GM19328 (cell line): ENCODE data around the gene STAG1.
"Not testable (repeated sequence)": the region's sequence is repeated elsewhere in the genome, so short reads cannot be mapped to it uniquely, and the experiment has no call there.

Source experiments
- ATAC-seq: cut with Tn5 transposase; IDR thresholded peaks from one replicate; pipeline ENCODE4 v1.9.1; 2021; ENCODE audit warnings: mild to moderate bottlenecking, moderate library complexity; ENCODE audit not compliant: unreplicated experiment

STAG1 gene

DNA sequence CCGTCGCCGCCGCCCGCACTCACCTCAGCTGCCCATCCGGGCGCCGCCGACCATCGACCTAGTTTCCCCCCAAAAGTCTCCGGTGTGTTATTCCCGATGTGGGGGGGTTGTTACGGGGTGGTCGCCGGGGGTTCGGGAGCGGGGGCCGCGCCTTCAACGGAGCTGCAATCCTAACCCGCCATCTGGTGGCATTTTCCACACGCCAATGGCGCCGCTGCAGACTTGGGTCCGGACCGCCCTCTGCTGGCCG is at the start of gene STAG1:
Gene STAG1 (minus strand): TSS at position 207 of the 250 bp plus-strand sequence. CDS start 121,480 bp downstream, outside the sequence.
- no peak for ATAC-seq

- ATAC-seq: not testable (repeated sequence)
These were observed 49.0 kb upstream of the STAG1 start for GRCh38 chr3:136801146-136801545.

- no peak for ATAC-seq
These were observed 40.6 kb upstream of the STAG1 start for GRCh38 chr3:136792556-136793330.

DNA sequence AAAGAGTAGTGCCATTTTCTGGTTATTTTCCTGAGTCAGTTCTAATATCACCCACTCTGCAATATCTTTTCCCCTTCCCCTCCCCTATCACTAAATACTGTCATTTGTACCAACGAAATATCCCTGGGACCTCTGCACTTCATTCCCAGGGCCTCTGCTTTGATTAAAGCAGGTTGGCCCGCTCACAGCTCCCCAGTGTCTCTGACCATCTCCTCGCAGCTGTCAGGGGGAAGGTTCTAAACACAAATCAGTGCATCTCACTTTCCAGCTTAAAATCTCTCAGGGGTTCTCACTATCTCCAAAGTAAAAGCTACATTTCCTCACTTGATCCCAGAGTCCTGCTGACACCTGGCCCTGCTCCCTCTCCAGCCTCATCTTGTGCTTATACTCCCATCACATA is 38.6 kb upstream of the STAG1 start:
- ATAC-seq: no peak

GRCh38 chr3:136789976-136790375 is 37.8 kb upstream of the STAG1 start:
- no peak for ATAC-seq

- no peak for ATAC-seq
These were observed 36.0 kb upstream of the STAG1 start for GRCh38 chr3:136788154-136788553.

DNA sequence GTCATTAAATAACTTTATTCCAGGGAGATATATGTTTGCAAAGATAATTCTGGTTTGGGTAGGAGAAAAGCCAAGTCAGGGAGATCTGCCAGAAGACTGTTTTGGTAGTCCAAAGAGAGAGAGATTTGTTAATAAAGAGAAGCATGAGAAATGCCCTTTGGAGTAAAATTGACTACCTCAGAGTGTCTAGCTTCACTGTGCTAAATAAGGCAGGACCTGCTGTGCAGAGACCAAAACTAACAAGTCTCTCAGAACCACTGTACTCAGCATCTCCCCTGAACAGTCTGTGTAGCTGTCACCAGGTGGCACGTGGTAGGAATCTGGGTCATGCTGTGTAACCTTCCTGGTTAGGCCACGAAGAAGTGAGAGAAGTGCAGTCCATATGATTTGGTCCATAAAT is 35.2 kb upstream of the STAG1 start:
- no peak for ATAC-seq

- ATAC-seq: no peak
These were observed 31.6 kb upstream of the STAG1 start for GRCh38 chr3:136783708-136784191.

DNA sequence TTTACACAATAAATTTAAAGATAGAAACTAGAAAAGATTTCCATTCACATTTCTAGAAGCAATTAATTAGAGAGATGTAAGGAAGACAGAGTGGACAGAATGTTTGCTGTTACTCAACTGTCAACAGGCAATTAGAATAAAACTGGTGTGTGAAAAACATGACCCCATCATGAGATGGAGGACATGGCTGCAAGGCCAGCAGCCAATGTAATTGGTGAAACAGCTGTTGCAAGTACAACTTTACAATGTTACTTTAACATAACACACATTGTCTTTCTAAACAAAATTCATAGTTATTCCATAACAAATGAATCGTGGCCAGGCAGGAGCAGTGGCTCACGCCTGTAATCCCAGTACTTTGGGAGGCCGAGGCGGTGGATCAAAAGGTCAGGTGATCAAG is 28.6 kb upstream of the STAG1 start:
- no peak for ATAC-seq

DNA sequence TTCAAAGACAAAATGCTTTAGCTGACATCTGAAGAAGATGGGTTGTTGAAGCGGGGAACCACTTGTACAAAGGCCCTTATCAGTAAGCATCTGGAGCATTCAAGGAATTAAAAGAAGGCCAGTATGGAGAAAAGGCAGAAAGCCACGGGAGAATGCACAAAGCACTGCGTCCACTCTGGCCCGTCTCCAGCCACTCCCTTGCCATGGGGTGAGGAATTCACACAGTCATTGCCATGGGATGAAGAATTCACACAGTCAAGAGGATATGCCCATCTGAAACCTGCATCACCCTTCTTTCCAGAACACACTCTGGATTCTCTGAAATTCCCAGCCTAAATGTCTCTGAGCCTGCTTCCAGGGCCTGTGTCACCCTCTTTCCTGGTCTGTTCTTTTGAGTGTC is 26.7 kb upstream of the STAG1 start:
- no peak for ATAC-seq

DNA sequence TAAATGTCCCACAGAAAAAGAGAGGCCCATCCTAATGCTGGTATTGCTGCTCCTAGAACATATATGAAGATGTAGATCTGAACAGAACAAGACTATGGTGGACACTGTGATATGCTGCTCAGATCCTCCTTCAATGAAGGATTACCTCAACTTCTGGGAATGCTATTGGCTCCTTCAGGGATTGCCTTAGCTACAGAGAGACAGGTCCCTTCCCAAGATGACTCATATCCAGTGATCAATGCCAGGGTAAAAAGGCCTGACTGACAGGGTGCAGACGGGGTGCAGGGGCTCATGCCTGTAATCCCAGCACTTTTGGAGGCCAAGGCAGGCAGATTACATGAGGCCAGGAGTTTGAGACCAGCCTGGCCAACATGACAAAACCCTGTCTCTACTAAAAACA is 20.5 kb upstream of the STAG1 start:
- ATAC-seq: no peak

DNA sequence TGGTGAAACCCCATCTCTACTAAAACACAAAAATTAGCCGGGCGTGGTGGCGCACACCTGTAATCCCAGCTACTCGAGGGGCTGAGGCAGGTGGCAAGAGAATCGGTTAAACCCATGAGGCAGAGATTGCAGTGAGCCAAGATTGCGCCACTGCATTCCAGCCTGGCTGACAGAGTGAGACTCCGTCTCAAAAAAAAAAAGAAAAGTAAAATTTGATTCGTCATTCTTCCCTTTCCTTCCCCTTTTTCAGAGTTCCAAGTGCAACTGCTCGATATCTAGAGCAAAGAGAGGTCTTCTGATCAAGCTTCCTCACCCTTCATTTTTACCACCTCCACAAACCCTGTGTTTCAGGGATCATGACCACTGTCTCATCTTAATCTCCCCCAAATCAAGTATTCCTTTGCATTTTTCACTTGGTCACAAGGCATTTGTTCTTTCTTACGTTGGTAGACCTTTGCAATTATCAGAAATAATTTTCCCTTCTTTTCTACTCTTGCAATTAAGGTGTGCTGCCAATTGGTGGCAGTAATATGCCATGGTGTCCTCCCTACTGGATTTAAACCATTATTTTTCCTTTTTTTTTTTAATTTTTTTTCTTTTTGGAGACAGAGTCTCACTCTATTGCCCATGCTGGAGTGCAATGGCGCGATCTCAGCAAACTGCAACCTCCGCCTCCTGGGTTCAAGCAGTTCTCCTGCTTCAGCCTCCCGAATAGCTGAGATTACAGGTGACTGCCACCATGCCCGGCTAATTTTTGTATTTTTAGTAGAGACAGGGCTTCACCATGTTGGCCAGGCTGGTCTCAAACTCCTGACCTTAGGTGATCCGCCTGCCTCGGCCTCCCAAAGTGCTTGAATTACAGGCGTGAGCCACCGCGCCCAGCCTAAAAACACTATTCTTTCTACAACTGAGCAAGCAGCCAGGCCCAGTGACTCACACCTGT is 6.3 kb upstream of the STAG1 start:
- not testable (repeated sequence) for ATAC-seq

GRCh38 chr3:136755192-136755591 is 3.0 kb upstream of the STAG1 start:
- no peak for ATAC-seq

GRCh38 chr3:136753326-136753939 is 1.3 kb upstream of the STAG1 start:
- ATAC-seq: no peak

GRCh38 chr3:136752422-136753325 is 496 bp upstream of the STAG1 start:
- ATAC-seq: peak; percentile 80

DNA sequence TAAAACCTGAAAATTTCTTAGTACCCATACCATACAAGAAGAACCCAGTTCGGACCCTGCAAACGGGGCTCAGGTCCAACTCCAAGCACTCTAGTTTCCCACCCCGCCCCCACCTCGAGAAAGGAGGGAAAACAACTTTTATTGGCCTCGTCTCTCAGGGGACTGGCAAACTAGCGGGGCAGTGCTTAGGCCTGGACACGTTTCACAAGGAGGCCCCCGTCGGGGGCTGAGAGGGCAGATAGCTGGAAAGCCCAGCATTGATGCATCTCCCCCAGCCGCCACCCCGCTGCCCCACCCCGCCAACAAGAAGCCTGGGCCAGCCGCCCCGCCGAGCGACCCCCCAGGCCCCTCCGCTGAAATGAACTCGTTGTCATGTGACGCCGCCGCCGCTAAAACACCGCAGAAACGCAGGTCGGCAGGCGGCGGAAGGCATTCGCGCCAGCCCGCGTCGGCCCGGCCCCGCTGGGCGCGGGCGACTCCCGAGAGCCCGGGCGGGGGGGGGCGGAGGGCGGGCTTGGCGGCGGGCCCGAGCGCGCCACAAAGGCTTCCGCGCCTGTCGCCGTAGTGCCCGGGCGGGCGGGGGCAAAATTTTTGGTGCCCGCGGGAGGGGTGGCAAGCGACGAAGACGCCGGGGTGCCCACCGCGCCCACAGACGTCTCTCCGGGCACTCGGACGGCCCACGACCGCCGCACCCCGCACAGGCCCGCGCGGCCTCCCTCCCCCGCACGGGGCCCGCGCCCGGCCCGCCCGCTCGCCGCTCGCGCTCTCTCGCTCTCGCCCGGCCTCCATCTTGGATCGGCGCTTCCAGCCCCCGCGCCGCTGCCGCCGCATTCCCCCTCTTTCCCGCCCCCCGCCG is 634 bp downstream of the STAG1 start:
- no peak for ATAC-seq

- ATAC-seq: no peak
These were observed 1.3 kb downstream of the STAG1 start for GRCh38 chr3:136750897-136751315.

- no peak for ATAC-seq
These were observed 1.8 kb downstream of the STAG1 start for GRCh38 chr3:136750209-136750896.

GRCh38 chr3:136749602-136750001 is 2.6 kb downstream of the STAG1 start:
- not testable (repeated sequence) for ATAC-seq
